ENCODE measurements around the gene DUOXA1.

DNA sequence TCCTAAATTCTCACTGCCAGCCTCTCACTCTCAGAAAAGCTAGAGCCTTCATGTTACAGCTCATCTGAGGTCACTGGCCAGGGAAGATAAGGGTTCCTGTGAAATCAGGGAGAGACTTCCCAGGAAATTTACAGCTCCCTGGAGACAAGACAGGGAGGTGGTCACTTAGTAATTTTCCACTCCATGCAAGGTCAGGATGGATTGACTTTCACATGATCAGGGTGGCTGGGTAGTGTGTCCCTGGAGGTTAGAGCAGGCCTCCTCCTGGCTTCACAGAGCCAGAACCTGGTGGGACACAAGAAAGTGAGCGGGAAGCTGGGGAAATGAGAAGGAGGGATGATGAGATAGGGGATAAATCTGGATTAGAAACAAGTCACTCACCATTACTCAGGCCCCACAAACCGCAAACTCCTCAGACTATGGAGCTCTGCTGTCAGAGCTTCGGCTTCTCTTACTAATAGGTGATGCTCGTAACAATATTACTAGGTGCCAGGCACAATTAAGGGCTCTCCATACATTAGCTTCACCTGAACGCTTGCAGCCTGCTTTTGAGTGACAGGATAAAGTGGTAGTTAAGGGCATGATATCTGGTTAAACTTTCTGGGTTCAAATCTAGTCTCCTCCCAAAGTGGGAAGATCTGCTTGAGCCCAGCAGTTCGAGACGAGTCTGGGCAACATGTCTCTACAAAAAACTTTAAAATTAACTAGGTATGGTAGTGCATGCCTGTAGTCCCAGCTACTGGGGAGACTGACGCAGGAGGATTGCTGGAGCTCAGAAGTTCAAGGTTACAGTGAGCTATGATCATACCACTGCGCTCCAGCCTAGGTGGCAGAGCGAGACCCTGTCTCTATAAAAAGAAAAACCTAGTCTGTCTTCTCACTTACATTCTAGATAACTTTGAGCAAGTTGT is 40.6 kb downstream of the DUOXA1 start:
- TF ChIP-seq ZNF274 (IDR thresholded peaks at IDR 0.05; ENCODE audit: low read depth, low read length) (no peak), SUZ12 (IDR thresholded peaks at IDR 0.05; ENCODE audit: extremely low read depth, insufficient read depth, insufficient read length) (no peak), YY1 (IDR thresholded peaks at IDR 0.05; ENCODE audit: insufficient read depth, insufficient read length) (no peak)
